ENCODE data around the gene CNTROB. TPM values are rescaled to one million over a fixed set of nuclear protein-coding genes. Genes with fewer than 3 reads are reported as not detected.

Gene CNTROB
- total RNA-seq, 1 donor from 2014 or later = 27.8 TPM

GRCh38 chr17:7971651-7972050 is 39.6 kb downstream of the CNTROB start:
- intact Hi-C loops (cut with DNase I) = no loop called here
- ATAC-seq = no peak
- DNase-seq (ENCODE audit: low spot score) = no peak

- no peak for ATAC-seq
- intact Hi-C loops (cut with DNase I) = no loop called here
- no peak for DNase-seq (ENCODE audit: low spot score)
These were observed 40.3 kb downstream of the CNTROB start for GRCh38 chr17:7972131-7972785.

GRCh38 chr17:7974638-7975131 is 42.7 kb downstream of the CNTROB start:
- DNase-seq (ENCODE audit: low spot score) = no peak
- intact Hi-C loops (cut with DNase I) = no loop called here
- ATAC-seq = no peak

GRCh38 chr17:7977039-7977438 is 45.0 kb downstream of the CNTROB start:
- intact Hi-C loops (cut with DNase I) = no loop called here
- ATAC-seq = no peak
- DNase-seq (ENCODE audit: low spot score) = no peak

- ATAC-seq = no peak
- intact Hi-C loops (cut with DNase I) = no loop called here
- DNase-seq (ENCODE audit: low spot score) = no peak
These were observed 45.8 kb downstream of the CNTROB start for GRCh38 chr17:7977805-7978204.

GRCh38 chr17:7982173-7982572 is 50.2 kb downstream of the CNTROB start:
- DNase-seq (ENCODE audit: low spot score) (no peak), ATAC-seq (no peak)
- intact Hi-C loops (cut with DNase I) = loop anchor here (10.0 kb wide), 1 partner anchor 117 kb away; no protein-coding TSS in a partner anchor

- DNase-seq (ENCODE audit: low spot score) (no peak), ATAC-seq (no peak)
- intact Hi-C loops (cut with DNase I) = loop anchor here (10.0 kb wide), 1 partner anchor 118 kb away; no protein-coding TSS in a partner anchor
These were observed 50.7 kb downstream of the CNTROB start for GRCh38 chr17:7982666-7983065.

- no peak for ATAC-seq
- DNase-seq (ENCODE audit: low spot score) = no peak
- intact Hi-C loops (cut with DNase I) = loop anchor here (10.0 kb wide), 1 partner anchor 120 kb away; no protein-coding TSS in a partner anchor
These were observed 52.9 kb downstream of the CNTROB start for GRCh38 chr17:7984904-7985303.

- DNase-seq (ENCODE audit: low spot score) = peak; percentile 47
- intact Hi-C loops (cut with DNase I) = loop anchor here (10.0 kb wide), 1 partner anchor 123 kb away; no protein-coding TSS in a partner anchor
- no peak for ATAC-seq
These were observed 55.3 kb downstream of the CNTROB start for GRCh38 chr17:7987112-7987893.

- intact Hi-C loops (cut with DNase I) = loop anchor here (10.0 kb wide), 1 partner anchor 124 kb away; no protein-coding TSS in a partner anchor
- DNase-seq (ENCODE audit: low spot score) (peak; percentile 39), ATAC-seq (peak; percentile 79)
These were observed 56.8 kb downstream of the CNTROB start for GRCh38 chr17:7988750-7989178.

GRCh38 chr17:7989781-7990655 is 58.0 kb downstream of the CNTROB start:
- ATAC-seq = peak; percentile 89
- intact Hi-C loops (cut with DNase I) = loop anchor here (5.0 to 10.0 kb wide), 2 partner anchors 78 to 125 kb away; no protein-coding TSS in a partner anchor

GRCh38 chr17:7992516-7992915 is 60.5 kb downstream of the CNTROB start:
- ATAC-seq (no peak), DNase-seq (ENCODE audit: low spot score) (peak; percentile 6)
- intact Hi-C loops (cut with DNase I) = loop anchor here (5.0 kb wide), 1 partner anchor 80 kb away; no protein-coding TSS in a partner anchor

More at GRCh38 chr17:7989781-7990655, 58.0 kb downstream of the CNTROB start:
- peak; percentile 92 for DNase-seq (ENCODE audit: low spot score)

- DNase-seq (ENCODE audit: low spot score) = peak; percentile 3
- intact Hi-C loops (cut with DNase I) = loop anchor here (5.0 kb wide), 1 partner anchor 81 kb away; no protein-coding TSS in a partner anchor
- ATAC-seq = no peak
These were observed 60.9 kb downstream of the CNTROB start for GRCh38 chr17:7992924-7993323.

GRCh38 chr17:7993972-7994589 is 62.1 kb downstream of the CNTROB start:
- ATAC-seq (no peak), DNase-seq (ENCODE audit: low spot score) (peak; percentile 56)
- intact Hi-C loops (cut with DNase I) = loop anchor here (5.0 kb wide), 1 partner anchor 82 kb away; no protein-coding TSS in a partner anchor

GRCh38 chr17:7995724-7996123 is 63.7 kb downstream of the CNTROB start:
- DNase-seq (ENCODE audit: low spot score) = no peak
- no peak for ATAC-seq
- intact Hi-C loops (cut with DNase I) = no loop called here

GRCh38 chr17:7997186-7997585 is 65.2 kb downstream of the CNTROB start:
- DNase-seq (ENCODE audit: low spot score) (peak; percentile 55), ATAC-seq (no peak)
- intact Hi-C loops (cut with DNase I) = no loop called here
